Neural progenitor cell (in vitro differentiated cells): Measurements from ENCODE around the gene PAQR3. TPM values are rescaled to one million over a fixed set of nuclear protein-coding genes. Genes with fewer than 3 reads are reported as not detected.

ENCODE experiments used
- DNase-seq: peaks from one replicate; pipeline ENCODE4 v3.0.0-alpha.2; 2016; ENCODE audit warnings: low spot score
- H2AFZ ChIP-seq: fragments of 200-600 bp; sonication (generic); replicated peaks from 2 replicates; pipeline ENCODE4 v1.6.1; 2016; ENCODE audit warnings: antibody characterized with exemption
- H3F3A ChIP-seq: fragments of 200-600 bp; sonication (generic); 2 replicates; pipeline ENCODE4 v1.6.1; 2016; ENCODE audit warnings: antibody characterized with exemption, low read depth
- H3K27ac ChIP-seq: fragments of 200-600 bp; sonication (generic); 2 replicates; pipeline ENCODE4 v1.5.1; 2016; ENCODE audit warnings: mild to moderate bottlenecking
- H3K27me3 ChIP-seq: fragments of 200-600 bp; sonication (generic); 2 replicates; pipeline ENCODE4 v1.6.1; 2016; ENCODE audit warnings: mild to moderate bottlenecking, moderate library complexity
- H3K36me3 ChIP-seq: fragments of 200-600 bp; sonication (generic); 2 replicates; pipeline ENCODE4 v1.5.1; 2016
- H3K4me1 ChIP-seq: fragments of 200-600 bp; sonication (generic); 2 replicates; pipeline ENCODE4 v1.6.1; 2016; ENCODE audit warnings: mixed run types
- H3K4me2 ChIP-seq: fragments of 200-600 bp; sonication (generic); 2 replicates; pipeline ENCODE4 v1.6.1; 2016
- H3K4me3 ChIP-seq: fragments of 200-600 bp; sonication (generic); 2 replicates; pipeline ENCODE4 v1.5.1; 2016
- H3K79me2 ChIP-seq: fragments of 200-600 bp; sonication (generic); 2 replicates; pipeline ENCODE4 v1.6.1; 2016; ENCODE audit warnings: low read depth
- H3K9ac ChIP-seq: fragments of 200-600 bp; sonication (generic); 2 replicates; pipeline ENCODE4 v1.6.1; 2016
- H3K9me3 ChIP-seq: fragments of 200-600 bp; sonication (generic); 2 replicates; pipeline ENCODE4 v1.5.1; 2016; ENCODE audit warnings: low read depth
- H4K20me1 ChIP-seq: fragments of 200-600 bp; sonication (generic); 2 replicates; pipeline ENCODE4 v1.6.1; 2016; ENCODE audit warnings: low read depth
- H3K27ac Mint-ChIP-seq: 3 replicates; pipeline ENCODE4 v1.8.0; 2021; ENCODE audit warnings: mixed read lengths
- H3K27me3 Mint-ChIP-seq: 2 replicates; pipeline ENCODE4 v1.8.0; 2022; ENCODE audit warnings: low read depth, mild to moderate bottlenecking, inconsistent platforms, moderate library complexity, mixed read lengths; ENCODE audit not compliant: insufficient read depth
- H3K36me3 Mint-ChIP-seq: 3 replicates; pipeline ENCODE4 v1.8.0; 2021; ENCODE audit warnings: mixed read lengths
- H3K4me1 Mint-ChIP-seq: 3 replicates; pipeline ENCODE4 v1.8.0; 2021; ENCODE audit warnings: mixed read lengths
- H3K4me3 Mint-ChIP-seq: 3 replicates; pipeline ENCODE4 v1.8.0; 2021; ENCODE audit warnings: mild to moderate bottlenecking, moderate library complexity, mixed read lengths
- H3K9me3 Mint-ChIP-seq: 3 replicates; pipeline ENCODE4 v1.8.0; 2020; ENCODE audit warnings: mixed read lengths
- EZH2 ChIP-seq: fragments of 200-600 bp; sonication (generic); IDR thresholded peaks from 2 replicates; pipeline ENCODE4 v1.6.1; 2017; ENCODE audit warnings: antibody characterized with exemption, mild to moderate bottlenecking, moderate library complexity
- EZH2phosphoT487 ChIP-seq: fragments of 200-600 bp; sonication (generic); IDR thresholded peaks from 2 replicates; pipeline ENCODE4 v1.6.1; 2017; ENCODE audit warnings: antibody characterized with exemption
- total RNA-seq: library from RNA; depleted of rRNA; stranded (reverse); fragments of >200 nt; gene quantifications from 2 replicates; pipeline ENCODE4 v1.2.3, GENCODE V29; 2015; ENCODE audit warnings: low replicate concordance
- TF ChIP-seq, protein P1 (sequence below): fragments of 200-600 bp; sonication (generic); IDR thresholded peaks from 2 replicates; pipeline ENCODE4 v1.5.1; 2017; ENCODE audit warnings: antibody characterized with exemption, mild to moderate bottlenecking

PAQR3 gene
- total RNA-seq, 1 donor from 2014 or later, result 80.8 TPM

GRCh38 chr4:78949735-78950134, 10.5 kb upstream of the PAQR3 start:
- Mint-ChIP-seq H3K9me3 (peaks cover 7% of the 10 kb centered on the region), H3K36me3 (no peaks in the 10 kb centered on the region), H3K27me3 (no peaks in the 10 kb centered on the region), H3K4me1 (no peaks in the 10 kb centered on the region), H3K27ac (no peak overlapping the region), H3K4me3 (no peak overlapping the region)
- Histone ChIP-seq H3K36me3 (no peaks in the 10 kb centered on the region), H3K27ac (no peak overlapping the region), H4K20me1 (no peaks in the 10 kb centered on the region), H3K9ac (no peak overlapping the region), H3F3A (no peaks in the 10 kb centered on the region), H2AFZ (no peak overlapping the region), H3K4me3 (no peak overlapping the region), H3K9me3 (no peaks in the 10 kb centered on the region), H3K79me2 (no peaks in the 10 kb centered on the region), H3K4me1 (no peaks in the 10 kb centered on the region), H3K27me3 (no peaks in the 10 kb centered on the region), H3K4me2 (no peak overlapping the region)
- TF ChIP-seq EZH2phosphoT487 (no peak), EZH2 (no peak)
- TF ChIP-seq, protein P1, sequence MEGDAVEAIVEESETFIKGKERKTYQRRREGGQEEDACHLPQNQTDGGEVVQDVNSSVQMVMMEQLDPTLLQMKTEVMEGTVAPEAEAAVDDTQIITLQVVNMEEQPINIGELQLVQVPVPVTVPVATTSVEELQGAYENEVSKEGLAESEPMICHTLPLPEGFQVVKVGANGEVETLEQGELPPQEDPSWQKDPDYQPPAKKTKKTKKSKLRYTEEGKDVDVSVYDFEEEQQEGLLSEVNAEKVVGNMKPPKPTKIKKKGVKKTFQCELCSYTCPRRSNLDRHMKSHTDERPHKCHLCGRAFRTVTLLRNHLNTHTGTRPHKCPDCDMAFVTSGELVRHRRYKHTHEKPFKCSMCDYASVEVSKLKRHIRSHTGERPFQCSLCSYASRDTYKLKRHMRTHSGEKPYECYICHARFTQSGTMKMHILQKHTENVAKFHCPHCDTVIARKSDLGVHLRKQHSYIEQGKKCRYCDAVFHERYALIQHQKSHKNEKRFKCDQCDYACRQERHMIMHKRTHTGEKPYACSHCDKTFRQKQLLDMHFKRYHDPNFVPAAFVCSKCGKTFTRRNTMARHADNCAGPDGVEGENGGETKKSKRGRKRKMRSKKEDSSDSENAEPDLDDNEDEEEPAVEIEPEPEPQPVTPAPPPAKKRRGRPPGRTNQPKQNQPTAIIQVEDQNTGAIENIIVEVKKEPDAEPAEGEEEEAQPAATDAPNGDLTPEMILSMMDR, result no peak
- no peak for DNase-seq

DNA sequence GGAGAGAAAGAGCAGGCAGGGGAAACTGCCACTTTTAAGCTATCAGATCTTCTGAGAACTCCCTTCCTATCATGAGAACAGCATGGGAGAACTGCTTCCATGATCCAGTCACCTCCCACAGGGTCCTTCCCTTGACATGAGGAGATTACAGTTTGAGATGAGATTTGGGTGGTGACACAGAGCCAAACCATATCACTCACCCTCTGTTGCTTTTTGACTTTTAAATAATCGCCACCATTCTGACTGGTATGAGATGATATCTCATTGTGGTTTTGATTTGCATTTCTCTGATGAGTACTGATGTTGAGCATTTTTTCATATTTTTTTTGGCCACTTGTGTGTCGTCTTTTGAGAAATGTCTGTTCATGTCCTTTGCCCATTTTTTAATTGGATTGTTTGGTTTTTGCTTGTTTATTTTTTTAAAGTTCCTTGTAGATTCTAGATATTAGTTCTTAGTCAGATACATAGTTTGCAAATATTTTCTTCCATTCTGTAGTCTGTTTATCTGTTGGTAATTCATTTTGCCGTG, 6.5 kb upstream of the PAQR3 start:
- no peak overlapping the region for H3K4me2 ChIP-seq
- no peak overlapping the region for H3K4me3 ChIP-seq

GRCh38 chr4:78944381-78944780, 5.1 kb upstream of the PAQR3 start:
- Histone ChIP-seq H3K79me2 (no peaks in the 10 kb centered on the region), H3K27ac (no peak overlapping the region), H3K4me1 (peaks cover 7% of the 10 kb centered on the region), H3K9ac (no peak overlapping the region), H3K9me3 (no peaks in the 10 kb centered on the region), H2AFZ (no peak overlapping the region), H3K4me2 (no peak overlapping the region), H3K36me3 (no peaks in the 10 kb centered on the region), H3K27me3 (peaks cover 11% of the 10 kb centered on the region), H3F3A (peaks cover 4% of the 10 kb centered on the region), H3K4me3 (no peak overlapping the region), H4K20me1 (no peaks in the 10 kb centered on the region)
- Mint-ChIP-seq H3K9me3 (peaks cover 7% of the 10 kb centered on the region), H3K4me1 (peaks cover 5% of the 10 kb centered on the region), H3K27me3 (no peaks in the 10 kb centered on the region), H3K4me3 (no peak overlapping the region), H3K27ac (no peak overlapping the region), H3K36me3 (no peaks in the 10 kb centered on the region)
- DNase-seq, result no peak
- TF ChIP-seq, protein P1, result no peak
- TF ChIP-seq EZH2, result no peak
- TF ChIP-seq EZH2phosphoT487, result no peak

More for the DNA sequence above, 6.5 kb upstream of the PAQR3 start:
- Histone ChIP-seq H3K27ac (no peak overlapping the region), H3K9me3 (no peaks in the 10 kb centered on the region), H3K27me3 (no peaks in the 10 kb centered on the region), H3F3A (no peaks in the 10 kb centered on the region), H3K4me1 (no peaks in the 10 kb centered on the region), H2AFZ (no peak overlapping the region), H3K36me3 (no peaks in the 10 kb centered on the region), H4K20me1 (no peaks in the 10 kb centered on the region), H3K9ac (no peak overlapping the region), H3K79me2 (no peaks in the 10 kb centered on the region)
- Mint-ChIP-seq H3K9me3 (peaks cover 7% of the 10 kb centered on the region), H3K36me3 (no peaks in the 10 kb centered on the region), H3K27me3 (no peaks in the 10 kb centered on the region), H3K4me1 (no peaks in the 10 kb centered on the region), H3K27ac (no peak overlapping the region), H3K4me3 (no peak overlapping the region)
- TF ChIP-seq, protein P1, result no peak
- no peak for TF ChIP-seq EZH2
- TF ChIP-seq EZH2phosphoT487, result no peak
- no peak for DNase-seq
